Measurements from ENCODE around the gene SLC25A29.
"Not testable (repeated sequence)": the region's sequence is repeated elsewhere in the genome, so short reads cannot be mapped to it uniquely, and the experiment has no call there.

SLC25A29 gene

GRCh38 chr14:100320157-100320856 lies 14.1 kb upstream of the SLC25A29 start:
- DNase-seq (ENCODE audit: low read depth in 2 of 2) = no peak
- no peak overlapping the region for H3K4me3 ChIP-seq (replicated peaks in 1 of 2; ENCODE audit: low read depth in 2 of 2, low read length in 2 of 2)
- TF ChIP-seq, protein P1, sequence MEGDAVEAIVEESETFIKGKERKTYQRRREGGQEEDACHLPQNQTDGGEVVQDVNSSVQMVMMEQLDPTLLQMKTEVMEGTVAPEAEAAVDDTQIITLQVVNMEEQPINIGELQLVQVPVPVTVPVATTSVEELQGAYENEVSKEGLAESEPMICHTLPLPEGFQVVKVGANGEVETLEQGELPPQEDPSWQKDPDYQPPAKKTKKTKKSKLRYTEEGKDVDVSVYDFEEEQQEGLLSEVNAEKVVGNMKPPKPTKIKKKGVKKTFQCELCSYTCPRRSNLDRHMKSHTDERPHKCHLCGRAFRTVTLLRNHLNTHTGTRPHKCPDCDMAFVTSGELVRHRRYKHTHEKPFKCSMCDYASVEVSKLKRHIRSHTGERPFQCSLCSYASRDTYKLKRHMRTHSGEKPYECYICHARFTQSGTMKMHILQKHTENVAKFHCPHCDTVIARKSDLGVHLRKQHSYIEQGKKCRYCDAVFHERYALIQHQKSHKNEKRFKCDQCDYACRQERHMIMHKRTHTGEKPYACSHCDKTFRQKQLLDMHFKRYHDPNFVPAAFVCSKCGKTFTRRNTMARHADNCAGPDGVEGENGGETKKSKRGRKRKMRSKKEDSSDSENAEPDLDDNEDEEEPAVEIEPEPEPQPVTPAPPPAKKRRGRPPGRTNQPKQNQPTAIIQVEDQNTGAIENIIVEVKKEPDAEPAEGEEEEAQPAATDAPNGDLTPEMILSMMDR (IDR thresholded peaks at IDR 0.05; ENCODE audit: low read depth, low read length) = no peak

GRCh38 chr14:100317912-100318808 lies 11.9 kb upstream of the SLC25A29 start:
- peak overlapping the region; percentile 11 to 24 for H3K4me3 ChIP-seq (replicated peaks in 1 of 2; ENCODE audit: low read depth in 2 of 2, low read length in 2 of 2)
- TF ChIP-seq, protein P1 (IDR thresholded peaks at IDR 0.05; ENCODE audit: low read depth, low read length) = peak; percentile 73
- DNase-seq (ENCODE audit: low read depth in 2 of 2) = peak; percentile 60 to 76

- no peak overlapping the region for H3K4me3 ChIP-seq (replicated peaks in 1 of 2; ENCODE audit: low read depth in 2 of 2, low read length in 2 of 2)
- TF ChIP-seq, protein P1 (IDR thresholded peaks at IDR 0.05; ENCODE audit: low read depth, low read length) = no peak
Observed at GRCh38 chr14:100317389-100317788, 11.1 kb upstream of the SLC25A29 start.

DNA sequence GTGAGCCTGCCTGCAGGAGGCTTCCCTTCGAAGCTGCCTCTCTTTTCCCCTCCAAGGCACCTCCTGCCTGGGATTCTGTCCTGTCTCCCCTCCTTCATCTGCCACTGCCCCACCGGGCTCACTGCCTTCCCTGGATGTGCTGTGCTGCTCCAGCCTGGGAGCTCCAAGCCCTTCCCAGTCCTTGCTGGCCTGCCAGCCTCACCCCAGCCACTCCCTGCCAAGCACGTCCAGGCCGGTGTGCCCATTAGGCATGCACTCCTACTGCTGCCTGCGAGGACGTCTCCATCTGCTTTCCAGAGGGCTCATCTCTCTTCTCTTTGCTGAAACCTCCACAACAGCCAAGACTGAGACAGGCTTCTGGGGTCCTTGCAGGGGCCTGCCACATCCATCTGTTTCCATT lies 8.5 kb upstream of the SLC25A29 start:
- TF ChIP-seq, protein P1 (IDR thresholded peaks at IDR 0.05; ENCODE audit: low read depth, low read length) = no peak
- no peak for DNase-seq (ENCODE audit: low read depth in 2 of 2)
- H3K4me3 ChIP-seq (replicated peaks in 1 of 2; ENCODE audit: low read depth in 2 of 2, low read length in 2 of 2) = no peak overlapping the region

More at GRCh38 chr14:100317389-100317788, 11.1 kb upstream of the SLC25A29 start:
- no peak for DNase-seq (ENCODE audit: low read depth in 2 of 2)

- no peak overlapping the region for H3K4me3 ChIP-seq (replicated peaks in 1 of 2; ENCODE audit: low read depth in 2 of 2, low read length in 2 of 2)
- no peak for DNase-seq (ENCODE audit: low read depth in 2 of 2)
- TF ChIP-seq, protein P1 (IDR thresholded peaks at IDR 0.05; ENCODE audit: low read depth, low read length) = no peak
Observed at GRCh38 chr14:100313464-100314230, 7.4 kb upstream of the SLC25A29 start.

DNA sequence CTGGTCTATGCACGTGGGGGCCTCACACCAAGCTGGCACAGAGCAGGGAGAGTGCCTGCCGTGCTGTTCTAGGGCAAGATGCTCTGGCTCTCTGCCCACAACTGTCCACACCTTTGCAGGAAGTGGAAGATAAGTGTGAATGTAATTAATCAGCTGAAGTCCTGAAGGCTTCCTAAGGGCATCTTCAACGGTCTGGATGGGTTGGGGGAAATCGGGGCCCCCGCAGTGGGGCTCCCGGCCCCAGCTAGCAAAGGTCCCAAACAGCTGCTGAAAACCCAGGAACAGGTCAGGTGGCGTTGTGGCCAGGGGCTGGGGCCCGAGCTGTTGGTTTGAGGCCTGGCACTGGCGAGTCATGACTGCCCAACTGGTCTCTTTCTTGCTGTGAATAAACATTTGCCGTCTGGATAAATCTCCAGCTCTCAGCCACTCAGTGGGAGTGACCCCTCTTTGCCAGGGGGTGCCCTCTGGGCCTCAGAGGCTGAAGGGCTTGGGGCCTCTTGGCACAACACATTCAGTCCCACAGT lies 6.7 kb upstream of the SLC25A29 start:
- no peak for DNase-seq (ENCODE audit: low read depth in 2 of 2)
- no peak overlapping the region for H3K4me3 ChIP-seq (replicated peaks in 1 of 2; ENCODE audit: low read depth in 2 of 2, low read length in 2 of 2)
- TF ChIP-seq, protein P1 (IDR thresholded peaks at IDR 0.05; ENCODE audit: low read depth, low read length) = no peak

DNA sequence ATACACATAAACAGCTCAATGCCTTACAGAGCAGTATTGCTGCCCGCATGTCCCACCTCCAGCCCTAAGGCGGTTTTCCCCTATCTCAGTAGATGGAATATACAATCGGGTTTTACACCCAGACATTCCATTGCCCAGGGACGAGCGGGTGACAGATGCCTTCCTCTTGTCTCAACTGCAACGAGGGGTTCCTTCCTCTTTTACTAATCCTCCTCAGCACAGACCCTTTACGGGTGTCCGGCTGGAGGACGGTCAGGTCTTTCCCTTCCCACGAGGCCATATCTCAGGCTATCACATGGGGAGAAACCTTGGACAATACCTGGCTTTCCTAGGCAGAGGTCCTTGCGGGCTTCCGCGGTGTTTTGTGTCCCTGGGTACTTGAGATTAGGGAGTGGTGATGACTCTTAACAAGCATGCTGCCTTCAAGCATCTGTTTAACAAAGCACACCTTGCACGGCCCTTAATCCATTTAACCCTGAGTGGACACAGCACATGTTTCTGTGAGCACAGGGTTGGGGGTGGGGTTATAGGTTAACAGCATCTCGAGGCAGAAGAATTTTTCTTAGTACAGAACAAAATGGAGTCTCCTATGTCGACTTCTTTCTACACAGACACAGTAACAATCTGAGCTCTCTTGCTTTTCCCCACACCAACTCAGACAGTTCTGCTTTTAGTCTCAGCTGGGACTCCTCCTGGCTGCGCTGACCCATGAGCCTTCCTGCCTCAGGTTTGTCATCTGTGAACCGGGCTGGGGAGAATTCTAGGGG lies 6.0 kb upstream of the SLC25A29 start:
- not testable (repeated sequence) for DNase-seq (ENCODE audit: low read depth in 2 of 2); H3K4me3 ChIP-seq (replicated peaks in 1 of 2; ENCODE audit: low read depth in 2 of 2, low read length in 2 of 2)
